GM18873 (cell line): ENCODE measurements around the gene TEP1.
A peak's percentile ranks its signal among the peaks of the same experiment; 100 is the strongest.

Source experiments
- ATAC-seq: cut with Tn5 transposase; IDR thresholded peaks from one replicate; pipeline ENCODE4 v1.9.1; 2021; ENCODE audit warnings: mild to moderate bottlenecking, moderate library complexity, moderate number of reproducible peaks; ENCODE audit not compliant: unreplicated experiment, low FRiP score

TEP1 gene

GRCh38 chr14:20434701-20435581 lies 21.6 kb upstream of the TEP1 start:
- ATAC-seq, result no peak

GRCh38 chr14:20429801-20430669 lies 16.7 kb upstream of the TEP1 start:
- ATAC-seq, result no peak

GRCh38 chr14:20428802-20429201 lies 15.5 kb upstream of the TEP1 start:
- ATAC-seq, result no peak

- peak; percentile 32 for ATAC-seq
Observed at GRCh38 chr14:20428010-20428365, 14.7 kb upstream of the TEP1 start.

- peak; percentile 78 for ATAC-seq
Observed at GRCh38 chr14:20427231-20428009, 14.1 kb upstream of the TEP1 start.

- no peak for ATAC-seq
Observed at GRCh38 chr14:20424851-20425250, 11.6 kb upstream of the TEP1 start.

- no peak for ATAC-seq
Observed at GRCh38 chr14:20422886-20423285, 9.6 kb upstream of the TEP1 start.

GRCh38 chr14:20421267-20421666 lies 8.0 kb upstream of the TEP1 start:
- no peak for ATAC-seq

- ATAC-seq, result no peak
Observed at GRCh38 chr14:20419419-20419818, 6.1 kb upstream of the TEP1 start.

GRCh38 chr14:20418501-20418909 lies 5.2 kb upstream of the TEP1 start:
- ATAC-seq, result no peak

GRCh38 chr14:20417250-20418186 lies 4.2 kb upstream of the TEP1 start:
- ATAC-seq, result no peak

GRCh38 chr14:20416223-20416622 lies 2.9 kb upstream of the TEP1 start:
- no peak for ATAC-seq

- ATAC-seq, result peak; percentile 53
Observed at GRCh38 chr14:20415782-20416206, 2.5 kb upstream of the TEP1 start.

- ATAC-seq, result no peak
Observed at GRCh38 chr14:20413744-20414082, 412 bp upstream of the TEP1 start.

GRCh38 chr14:20412411-20412810 lies 890 bp downstream of the TEP1 start:
- ATAC-seq, result peak; percentile 58

GRCh38 chr14:20409226-20409625 lies 4.1 kb downstream of the TEP1 start:
- ATAC-seq, result no peak

GRCh38 chr14:20403521-20403920 lies 9.8 kb downstream of the TEP1 start:
- no peak for ATAC-seq

GRCh38 chr14:20400965-20401593 lies 12.2 kb downstream of the TEP1 start:
- ATAC-seq, result no peak

GRCh38 chr14:20400589-20400964 lies 12.7 kb downstream of the TEP1 start:
- ATAC-seq, result no peak
